Caco-2 (cell line): ENCODE data around the gene FCN1. TPM values are rescaled to one million over a fixed set of nuclear protein-coding genes. Genes with fewer than 3 reads are reported as not detected.

Experiments
- BruUV-seq: library from RNA; stranded (reverse); fragments of 400-500 nt; replicated peaks from 2 replicates; lab custom pipeline; 2021; lab: Mats Ljungman, UMichigan
- CTCF ChIA-PET: fragments of 300-600 bp; sonication (Branson Sonifier 250); formaldehyde crosslinking; loops from one replicate; lab custom pipeline; 2022; ENCODE audit warnings: antibody characterized with exemption; lab: Charles Lee
- POLR2A ChIA-PET: fragments of 300-600 bp; sonication (Branson Sonifier 250); formaldehyde crosslinking; loops from one replicate; lab custom pipeline; 2022; ENCODE audit warnings: antibody characterized with exemption; lab: Charles Lee
- DNase-seq, 2 experiments: peaks; one replicate each; pipeline versions ENCODE4 v3.0.0 to v3.0.0-alpha.2; 2020 to 2022
- H3K27me3 ChIP-seq: replicated peaks from 2 replicates; pipeline ENCODE4 v1.6.0; 2011; ENCODE audit warnings: low read length; ENCODE audit not compliant: control insufficient read depth, insufficient read depth
- H3K36me3 ChIP-seq: 2 replicates; pipeline ENCODE4 v1.5.1; 2011; ENCODE audit warnings: low read length; ENCODE audit not compliant: control insufficient read depth, insufficient read depth
- H3K4me1 ChIP-seq: fragments of 250-450 bp; sonication (Bioruptor Pico); 2 replicates; pipeline ENCODE4 v1.5.1; 2020; ENCODE audit warnings: mild to moderate bottlenecking
- H3K4me3 ChIP-seq: 2 replicates; pipeline ENCODE4 v1.5.1; 2011; ENCODE audit warnings: low read depth, mild to moderate bottlenecking, control low read depth, low read length
- H3K9me3 ChIP-seq: fragments of 250-450 bp; sonication (Bioruptor Pico); 2 replicates; pipeline ENCODE4 v1.5.1; 2020; ENCODE audit warnings: mild to moderate bottlenecking, moderate library complexity
- H3K27ac Mint-ChIP-seq: one replicate; pipeline ENCODE4 v1.8.0; 2022; ENCODE audit warnings: mixed read lengths; ENCODE audit not compliant: unreplicated experiment
- H3K27me3 Mint-ChIP-seq: one replicate; pipeline ENCODE4 v1.8.0; 2022; ENCODE audit warnings: mixed read lengths; ENCODE audit not compliant: insufficient read depth, unreplicated experiment
- H3K36me3 Mint-ChIP-seq: one replicate; pipeline ENCODE4 v1.8.0; 2022; ENCODE audit warnings: mild to moderate bottlenecking, mixed read lengths; ENCODE audit not compliant: insufficient read depth, unreplicated experiment
- H3K4me1 Mint-ChIP-seq: one replicate; pipeline ENCODE4 v1.8.0; 2022; ENCODE audit warnings: low read depth, mixed read lengths; ENCODE audit not compliant: unreplicated experiment
- H3K4me3 Mint-ChIP-seq: one replicate; pipeline ENCODE4 v1.8.0; 2022; ENCODE audit warnings: mild to moderate bottlenecking, moderate library complexity, mixed read lengths; ENCODE audit not compliant: unreplicated experiment
- H3K9me3 Mint-ChIP-seq: one replicate; pipeline ENCODE4 v1.8.0; 2022; ENCODE audit warnings: mixed read lengths; ENCODE audit not compliant: unreplicated experiment
- CTCF ChIP-seq, 2 experiments: fragments of 200-600 bp in 1 of 2; IDR thresholded peaks; 1 replicate in 1 of 2; 2 replicates in 1 of 2; pipeline versions ENCODE4 v1.5.1 to v1.8.0; 2011 to 2022; ENCODE audit warnings: antibody characterized with exemption in 1 of 2, control low read depth in 1 of 2, inconsistent platforms in 1 of 2, low read depth in 1 of 2, low read length in 1 of 2, mild to moderate bottlenecking in 1 of 2, moderate library complexity in 1 of 2; ENCODE audit not compliant: insufficient read depth in 1 of 2, severe bottlenecking in 1 of 2, unreplicated experiment in 1 of 2
- intact Hi-C: fragments of 100-400 bp; cut with micrococcal nuclease; formaldehyde crosslinking; loops from one replicate; pipeline ENCODE4 v1.10.0; 2022; ENCODE audit not compliant: unreplicated experiment
- total RNA-seq: library from RNA; stranded (reverse); gene quantifications from 2 replicates; pipeline ENCODE4 v1.2.3, GENCODE V29; 2022

FCN1 gene
- total RNA-seq, 1 experiment from 2014 or later, result not detected

- BruUV-seq, result no TSS peak
- intact Hi-C loops, result no loop called here
Observed at GRCh38 chr9:134884492-134884891, 33.2 kb downstream of the FCN1 start.

GRCh38 chr9:134883040-134883782, 34.5 kb downstream of the FCN1 start:
- no peaks in the 10 kb centered on the region for H3K9me3 ChIP-seq
- Mint-ChIP-seq H3K27ac (no peak overlapping the region), H3K27me3 (peaks cover 9% of the 10 kb centered on the region), H3K4me3 (no peak overlapping the region), H3K4me1 (no peaks in the 10 kb centered on the region), H3K9me3 (no peaks in the 10 kb centered on the region), H3K36me3 (peaks cover 6% of the 10 kb centered on the region)
- intact Hi-C loops, result no loop called here
- no peaks in the 10 kb centered on the region for H3K4me1 ChIP-seq
- no peak overlapping the region for H3K4me3 ChIP-seq
- H3K27me3 ChIP-seq, result no peaks in the 10 kb centered on the region
- ChIA-PET CTCF (no interaction called here), POLR2A (no interaction called here)
- DNase-seq, result no peak
- no peak for TF ChIP-seq CTCF (IDR thresholded peaks at IDR 0.05; ENCODE audit: insufficient read depth in 1 of 2, low read depth in 1 of 2, low read length in 1 of 2, severe bottlenecking in 1 of 2, unreplicated experiment in 1 of 2)
- no TSS peak for BruUV-seq
- no peaks in the 10 kb centered on the region for H3K36me3 ChIP-seq

More at GRCh38 chr9:134884492-134884891, 33.2 kb downstream of the FCN1 start:
- Histone ChIP-seq H3K9me3 (no peaks in the 10 kb centered on the region), H3K27me3 (no peaks in the 10 kb centered on the region), H3K36me3 (no peaks in the 10 kb centered on the region), H3K4me1 (no peaks in the 10 kb centered on the region), H3K4me3 (no peak overlapping the region)
- no peak overlapping the region for H3K27ac Mint-ChIP-seq
- H3K4me1 Mint-ChIP-seq, result no peaks in the 10 kb centered on the region
- CTCF ChIA-PET, result no interaction called here
- POLR2A ChIA-PET, result no interaction called here
- peaks cover 6% of the 10 kb centered on the region for H3K36me3 Mint-ChIP-seq
- DNase-seq, result no peak
- H3K4me3 Mint-ChIP-seq, result no peak overlapping the region
- no peaks in the 10 kb centered on the region for H3K9me3 Mint-ChIP-seq
- TF ChIP-seq CTCF (IDR thresholded peaks at IDR 0.05; ENCODE audit: insufficient read depth in 1 of 2, low read depth in 1 of 2, low read length in 1 of 2, severe bottlenecking in 1 of 2, unreplicated experiment in 1 of 2), result no peak
- H3K27me3 Mint-ChIP-seq, result peaks cover 9% of the 10 kb centered on the region

- no peaks in the 10 kb centered on the region for H3K4me1 ChIP-seq
- BruUV-seq, result no TSS peak
- no peak for TF ChIP-seq CTCF (IDR thresholded peaks at IDR 0.05; ENCODE audit: insufficient read depth in 1 of 2, low read depth in 1 of 2, low read length in 1 of 2, severe bottlenecking in 1 of 2, unreplicated experiment in 1 of 2)
- DNase-seq, result no peak
- Mint-ChIP-seq H3K4me3 (no peak overlapping the region), H3K9me3 (no peaks in the 10 kb centered on the region), H3K27me3 (peaks cover 9% of the 10 kb centered on the region), H3K36me3 (peaks cover 6% of the 10 kb centered on the region), H3K4me1 (no peaks in the 10 kb centered on the region), H3K27ac (no peak overlapping the region)
- H3K9me3 ChIP-seq, result no peaks in the 10 kb centered on the region
- H3K4me3 ChIP-seq, result no peak overlapping the region
- intact Hi-C loops, result no loop called here
- no peaks in the 10 kb centered on the region for H3K36me3 ChIP-seq
- H3K27me3 ChIP-seq, result no peaks in the 10 kb centered on the region
- POLR2A ChIA-PET, result no interaction called here
- CTCF ChIA-PET, result interaction anchor here (0.6 kb wide), 1 partner anchor 356 kb away, joined by 3 read pairs; no protein-coding TSS in a partner anchor
Observed at GRCh38 chr9:134882204-134882785, 35.4 kb downstream of the FCN1 start.
